K562 (cell line): ENCODE results near the gene ZBTB42. TPM values are rescaled to one million over a fixed set of nuclear protein-coding genes. Genes with fewer than 3 reads are reported as not detected.

Experiments used
- ARNT ChIP-seq, 2 experiments: fragments of 450-650 bp; IDR thresholded peaks; 2 replicates each; pipeline ENCODE4 v1.6.1; 2016; ENCODE audit warnings: mild to moderate bottlenecking in 1 of 2
- BHLHE40 ChIP-seq: IDR thresholded peaks from 2 replicates; pipeline ENCODE4 v1.6.1; 2011; ENCODE audit warnings: low read length, improper control_type of control experiment
- BRD9 ChIP-seq: fragments of 450-650 bp; IDR thresholded peaks from 2 replicates; pipeline ENCODE4 v1.6.1; 2018; ENCODE audit warnings: low read depth; ENCODE audit not compliant: partially characterized antibody
- COPS2 ChIP-seq: fragments of 450-650 bp; conservative IDR thresholded peaks from 2 replicates; pipeline ENCODE4 v1.6.1; 2016; ENCODE audit warnings: mild to moderate bottlenecking, moderate library complexity
- EGR1 ChIP-seq: fragments of 450-650 bp; conservative IDR thresholded peaks from 2 replicates; pipeline ENCODE4 v1.6.1; 2017; ENCODE audit warnings: mild to moderate bottlenecking
- EHMT2 ChIP-seq: fragments of 450-650 bp; IDR thresholded peaks from 2 replicates; pipeline ENCODE4 v1.6.1; 2018; ENCODE audit warnings: antibody characterized with exemption
- ETS2 ChIP-seq: IDR thresholded peaks from 2 replicates; pipeline ENCODE4 v1.6.1; 2016; ENCODE audit warnings: borderline replicate concordance, missing genetic modification characterization, mild to moderate bottlenecking, moderate library complexity, missing compliant biosample characterization; ENCODE audit not compliant: poor library complexity, severe bottlenecking
- KDM5B ChIP-seq: fragments of 200-600 bp; sonication (generic); IDR thresholded peaks from 2 replicates; pipeline ENCODE4 v1.6.1; 2012; ENCODE audit warnings: low read depth, mild to moderate bottlenecking, moderate library complexity, low read length, control low read depth, inconsistent platforms; ENCODE audit not compliant: insufficient replicate concordance
- NUFIP1 ChIP-seq: fragments of 450-650 bp; IDR thresholded peaks from 2 replicates; pipeline ENCODE4 v1.6.1; 2018; ENCODE audit not compliant: partially characterized antibody
- POLR2B ChIP-seq: fragments of 450-650 bp; IDR thresholded peaks from 2 replicates; pipeline ENCODE4 v1.6.1; 2018; ENCODE audit warnings: low read depth; ENCODE audit not compliant: partially characterized antibody
- POLR2G ChIP-seq: fragments of 200-400 bp; formaldehyde crosslinking; IDR thresholded peaks from 2 replicates; pipeline ENCODE4 v1.6.1; 2017; ENCODE audit warnings: low read depth, mild to moderate bottlenecking, antibody characterized with exemption, low read length, moderate library complexity
- RB1 ChIP-seq: fragments of 450-650 bp; IDR thresholded peaks from 2 replicates; pipeline ENCODE4 v1.6.1; 2017; ENCODE audit warnings: low read depth, mild to moderate bottlenecking
- RBBP5 ChIP-seq: fragments of 200-600 bp; sonication (generic); IDR thresholded peaks from 2 replicates; pipeline ENCODE4 v1.6.1; 2012; ENCODE audit warnings: borderline replicate concordance, mild to moderate bottlenecking, low read length, control low read depth, inconsistent platforms; ENCODE audit not compliant: insufficient read depth, poor library complexity, severe bottlenecking
- SMARCA5 ChIP-seq: fragments of 450-650 bp; IDR thresholded peaks from 2 replicates; pipeline ENCODE4 v1.6.1; 2016
- TBL1XR1 ChIP-seq, 2 experiments: IDR thresholded peaks; 2 replicates each; pipeline ENCODE4 v1.6.1; 2012; ENCODE audit warnings: improper control_type of control experiment in 2 of 2, low read length in 2 of 2, mild to moderate bottlenecking in 1 of 2
- TBP ChIP-seq: optimal IDR thresholded peaks from 2 replicates; pipeline ENCODE3; 2011; ENCODE audit warnings: low read depth, low read length, improper control_type of control experiment
- TCFL5 ChIP-seq: fragments of 250-450 bp; sonication (Bioruptor Pico); conservative IDR thresholded peaks from 2 replicates; pipeline ENCODE4 v1.6.1; 2021; ENCODE audit warnings: mild to moderate bottlenecking, moderate library complexity, matching md5 sums
- TEAD2 ChIP-seq: fragments of 450-650 bp; IDR thresholded peaks from 2 replicates; pipeline ENCODE4 v1.6.1; 2016; ENCODE audit warnings: missing genetic modification characterization, control low read depth, missing compliant biosample characterization
- ZC3H8 ChIP-seq: fragments of 450-650 bp; IDR thresholded peaks from 2 replicates; pipeline ENCODE4 v1.6.1; 2017
- ZNF561 ChIP-seq: fragments of 450-650 bp; formaldehyde crosslinking; conservative IDR thresholded peaks from 2 replicates; pipeline ENCODE4 v1.4.0; 2020; ENCODE audit warnings: mild to moderate bottlenecking, moderate library complexity
- ZNF584 ChIP-seq: fragments of 200-800 bp; sonication (Bioruptor generic); IDR thresholded peaks from 2 replicates; pipeline ENCODE4 v1.6.1; 2016; ENCODE audit warnings: low read depth, mild to moderate bottlenecking, missing genetic modification characterization, missing compliant biosample characterization
- ZNF764 ChIP-seq: fragments of 250-450 bp; sonication (Bioruptor Pico); IDR thresholded peaks from 2 replicates; pipeline ENCODE4 v1.4.0; 2020; ENCODE audit warnings: low read depth, mild to moderate bottlenecking, moderate library complexity
- polyA plus RNA-seq, 8 experiments: library from polyadenylated mRNA; depleted of rRNA in 4 of 8; stranded (reverse) in 5 of 8; unstranded in 3 of 8; fragments of >200 nt; fragmentation: Nextera tagmentation in 2 of 8; fragmentation: Illumina TruSeq in 1 of 8; extraction: Ambion mirVana in 2 of 8; extraction: Trizol in 1 of 8; gene quantifications; 2 replicates each; pipeline versions ENCODE4 v1.2.1 to v1.2.3, GENCODE V29; 2011 to 2014; ENCODE audit warnings: inconsistent platforms in 1 of 8, missing spikeins in 1 of 8
- total RNA-seq, 7 experiments: library from RNA; depleted of rRNA in 6 of 7; stranded (reverse); fragments of >200 nt in 6 of 7; fragmentation: Illumina TruSeq in 2 of 7; extraction: Trizol in 2 of 7; gene quantifications; 2 replicates each; pipeline versions ENCODE4 v1.2.1 to v1.2.3, GENCODE V29; 2011 to 2021; ENCODE audit warnings: low replicate concordance in 1 of 7
- TF ChIP-seq, protein P1 (sequence below), 2 experiments: fragments of 200-800 bp in 1 of 2; sonication (Bioruptor generic) in 1 of 2; sonication (generic) in 1 of 2; formaldehyde crosslinking in 1 of 2; IDR thresholded peaks in 1 of 2; conservative IDR thresholded peaks in 1 of 2; 2 replicates each; pipeline versions ENCODE4 v1.5.0 to v1.6.1; 2016 to 2020; ENCODE audit warnings: missing compliant biosample characterization in 1 of 2, missing genetic modification characterization in 1 of 2, missing genetic modification reagents in 1 of 2
- TF ChIP-seq, protein P2 (sequence below), 3 experiments: fragments of 200-800 bp in 1 of 3; fragments of 250-450 bp in 1 of 3; fragments of 450-650 bp in 1 of 3; sonication (Bioruptor Pico) in 1 of 3; sonication (Bioruptor generic) in 1 of 3; formaldehyde crosslinking in 1 of 3; IDR thresholded peaks; 2 replicates each; pipeline versions ENCODE4 v1.6.1 to v1.8.0; 2016 to 2022; ENCODE audit warnings: mild to moderate bottlenecking in 2 of 3, missing genetic modification characterization in 2 of 3, missing compliant biosample characterization in 1 of 3, moderate library complexity in 1 of 3

ZBTB42 gene
- total and polyA plus RNA-seq, 9 of the 15 experiments (the other 6 are each of a cell fraction or from before 2014, with no cell fraction given), result 0.03 to 8.5 (median 2.4) TPM

DNA sequence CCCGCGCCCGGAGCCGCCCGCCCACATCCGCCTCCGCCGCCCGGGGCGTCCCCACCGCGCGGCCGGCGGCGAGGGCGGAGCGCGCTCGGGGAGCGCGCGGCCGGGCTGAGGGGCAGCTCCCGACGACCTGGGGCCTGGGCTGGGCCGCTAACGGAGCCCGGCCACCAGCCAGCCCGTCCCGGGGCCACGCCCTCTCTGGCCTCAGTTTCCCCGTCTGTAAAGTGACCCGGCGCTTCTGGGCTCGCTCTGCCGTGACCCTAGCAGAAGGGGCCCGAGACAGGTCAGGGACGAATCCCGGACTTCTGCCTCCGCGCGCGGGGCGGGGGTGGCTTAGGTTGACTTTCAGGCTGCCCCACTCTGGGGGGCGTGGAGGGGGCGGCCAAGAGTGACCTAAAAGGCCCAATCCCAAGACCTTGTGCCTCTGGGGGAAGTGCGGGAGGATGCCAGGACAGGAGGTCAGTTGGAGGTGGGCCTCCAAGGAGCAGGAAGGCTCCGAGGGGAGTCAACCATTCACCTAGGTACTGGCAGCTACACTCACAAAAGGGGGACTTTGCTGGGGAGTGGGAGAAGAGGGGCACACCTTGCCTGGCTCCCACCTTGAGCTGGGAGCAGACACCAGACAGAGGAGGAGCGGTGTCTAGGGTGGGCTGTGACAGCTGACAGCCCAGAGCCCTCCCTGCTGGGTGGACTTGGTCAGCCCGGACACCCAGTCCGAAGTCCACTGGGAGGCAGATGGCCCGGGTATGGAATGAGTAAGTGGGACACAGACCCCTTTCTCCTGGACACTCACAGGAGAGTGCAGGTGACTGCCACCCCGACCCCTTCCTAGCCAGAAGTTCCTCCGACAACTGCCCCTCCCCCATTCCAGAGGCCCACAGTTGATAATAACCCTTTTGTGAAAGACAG, 4.9 kb upstream of the ZBTB42 start (continued):
- TF ChIP-seq, protein P1, sequence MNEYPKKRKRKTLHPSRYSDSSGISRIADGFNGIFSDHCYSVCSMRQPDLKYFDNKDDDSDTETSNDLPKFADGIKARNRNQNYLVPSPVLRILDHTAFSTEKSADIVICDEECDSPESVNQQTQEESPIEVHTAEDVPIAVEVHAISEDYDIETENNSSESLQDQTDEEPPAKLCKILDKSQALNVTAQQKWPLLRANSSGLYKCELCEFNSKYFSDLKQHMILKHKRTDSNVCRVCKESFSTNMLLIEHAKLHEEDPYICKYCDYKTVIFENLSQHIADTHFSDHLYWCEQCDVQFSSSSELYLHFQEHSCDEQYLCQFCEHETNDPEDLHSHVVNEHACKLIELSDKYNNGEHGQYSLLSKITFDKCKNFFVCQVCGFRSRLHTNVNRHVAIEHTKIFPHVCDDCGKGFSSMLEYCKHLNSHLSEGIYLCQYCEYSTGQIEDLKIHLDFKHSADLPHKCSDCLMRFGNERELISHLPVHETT (CRISPR knock-in tag; conservative IDR thresholded peaks at IDR 0.05 in 1 of 2, IDR thresholded peaks at IDR 0.05 in 1 of 2), result peak in 1 of 2 experiments; percentile 72; a peak in 1 of 4 replicates
- TF ChIP-seq TCFL5 (CRISPR knock-in tag), result no peak
- peak; percentile 78 for TF ChIP-seq KDM5B
- no peak for TF ChIP-seq ZNF584 (CRISPR knock-in tag)
- TF ChIP-seq ZNF764, result no peak
- peak; percentile 82 for TF ChIP-seq POLR2G
- no peak for TF ChIP-seq RB1
- TF ChIP-seq RBBP5, result peak; percentile 7
- TF ChIP-seq COPS2, result no peak
- TF ChIP-seq TBL1XR1 (IDR thresholded peaks at IDR 0.05; ENCODE audit: low read length in 2 of 2), result no peak
- no peak for TF ChIP-seq ARNT (IDR thresholded peaks at IDR 0.05)
- TF ChIP-seq, protein P2, sequence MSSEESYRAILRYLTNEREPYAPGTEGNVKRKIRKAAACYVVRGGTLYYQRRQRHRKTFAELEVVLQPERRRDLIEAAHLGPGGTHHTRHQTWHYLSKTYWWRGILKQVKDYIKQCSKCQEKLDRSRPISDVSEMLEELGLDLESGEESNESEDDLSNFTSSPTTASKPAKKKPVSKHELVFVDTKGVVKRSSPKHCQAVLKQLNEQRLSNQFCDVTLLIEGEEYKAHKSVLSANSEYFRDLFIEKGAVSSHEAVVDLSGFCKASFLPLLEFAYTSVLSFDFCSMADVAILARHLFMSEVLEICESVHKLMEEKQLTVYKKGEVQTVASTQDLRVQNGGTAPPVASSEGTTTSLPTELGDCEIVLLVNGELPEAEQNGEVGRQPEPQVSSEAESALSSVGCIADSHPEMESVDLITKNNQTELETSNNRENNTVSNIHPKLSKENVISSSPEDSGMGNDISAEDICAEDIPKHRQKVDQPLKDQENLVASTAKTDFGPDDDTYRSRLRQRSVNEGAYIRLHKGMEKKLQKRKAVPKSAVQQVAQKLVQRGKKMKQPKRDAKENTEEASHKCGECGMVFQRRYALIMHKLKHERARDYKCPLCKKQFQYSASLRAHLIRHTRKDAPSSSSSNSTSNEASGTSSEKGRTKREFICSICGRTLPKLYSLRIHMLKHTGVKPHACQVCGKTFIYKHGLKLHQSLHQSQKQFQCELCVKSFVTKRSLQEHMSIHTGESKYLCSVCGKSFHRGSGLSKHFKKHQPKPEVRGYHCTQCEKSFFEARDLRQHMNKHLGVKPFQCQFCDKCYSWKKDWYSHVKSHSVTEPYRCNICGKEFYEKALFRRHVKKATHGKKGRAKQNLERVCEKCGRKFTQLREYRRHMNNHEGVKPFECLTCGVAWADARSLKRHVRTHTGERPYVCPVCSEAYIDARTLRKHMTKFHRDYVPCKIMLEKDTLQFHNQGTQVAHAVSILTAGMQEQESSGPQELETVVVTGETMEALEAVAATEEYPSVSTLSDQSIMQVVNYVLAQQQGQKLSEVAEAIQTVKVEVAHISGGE (CRISPR knock-in tag; IDR thresholded peaks at IDR 0.05), result peak in 1 of 3 experiments; percentile 15; a peak in 1 of 6 replicates
- TF ChIP-seq EGR1, result 0 out of 2 replicates have a peak, but pooled peaks have one; percentile 26
- TF ChIP-seq ETS2 (tag), result no peak
- TF ChIP-seq ZC3H8, result no peak
- no peak for TF ChIP-seq EHMT2
- TF ChIP-seq ZNF561 (CRISPR knock-in tag), result no peak
- no peak for TF ChIP-seq TEAD2 (tag)
- no peak for TF ChIP-seq SMARCA5
- TF ChIP-seq BRD9, result no peak
- TF ChIP-seq TBP, result peak; percentile 31
- peak; percentile 22 for TF ChIP-seq POLR2B
- TF ChIP-seq NUFIP1, result no peak
- no peak for TF ChIP-seq BHLHE40
